NCI-H82 (cell line): ENCODE results near the gene ZFX.

Experiments used
- DNase-seq: peaks from one replicate; lab custom pipeline; 2025; lab: John Stamatoyannopoulos, UW

The ZFX gene

GRCh38 chrX:24241822-24242648, 92.5 kb downstream of the ZFX start:
- DNase-seq: peak; percentile 64

GRCh38 chrX:24242649-24243175, 93.2 kb downstream of the ZFX start:
- no peak for DNase-seq

GRCh38 chrX:24243188-24243587, 93.7 kb downstream of the ZFX start:
- no peak for DNase-seq

- DNase-seq: no peak
These were observed 94.2 kb downstream of the ZFX start for GRCh38 chrX:24243692-24244091.

GRCh38 chrX:24245202-24245601, 95.7 kb downstream of the ZFX start:
- DNase-seq: peak; percentile 76

GRCh38 chrX:24248042-24248441, 98.5 kb downstream of the ZFX start:
- DNase-seq: no peak

GRCh38 chrX:24253030-24253429, 103.5 kb downstream of the ZFX start:
- DNase-seq: no peak

- no peak for DNase-seq
These were observed 103.9 kb downstream of the ZFX start for GRCh38 chrX:24253469-24253868.

GRCh38 chrX:24257011-24257410, 107.5 kb downstream of the ZFX start:
- no peak for DNase-seq

- DNase-seq: peak; percentile 74
These were observed 110.2 kb downstream of the ZFX start for GRCh38 chrX:24259544-24260240.

GRCh38 chrX:24260842-24261550, 111.5 kb downstream of the ZFX start:
- no peak for DNase-seq

- DNase-seq: no peak
These were observed 112.8 kb downstream of the ZFX start for GRCh38 chrX:24262309-24262708.

- DNase-seq: no peak
These were observed 114.9 kb downstream of the ZFX start for GRCh38 chrX:24264383-24264782.
